BJ (cell line): ENCODE results near the gene RAB11FIP4. TPM values are rescaled to one million over a fixed set of nuclear protein-coding genes. Genes with fewer than 3 reads are reported as not detected.

Experiments used
- CTCF ChIA-PET: fragments of 350-600 bp; formaldehyde crosslinking; extraction: SDS; loops from one replicate; lab custom pipeline; 2021; ENCODE audit warnings: antibody characterized with exemption, inconsistent platforms; lab: Yijun Ruan, JAX
- POLR2A ChIA-PET: fragments of 300-600 bp; sonication (Branson Sonifier 250); formaldehyde crosslinking; extraction: SDS; loops from one replicate; lab custom pipeline; 2021; ENCODE audit warnings: antibody characterized with exemption; lab: Charles Lee
- DNase-seq: peaks from one replicate; pipeline ENCODE4 v3.0.0-alpha.2; 2011; ENCODE audit warnings: low read depth
- H3K27me3 ChIP-seq: 2 replicates; pipeline ENCODE4 v1.6.0; 2011; ENCODE audit warnings: low read length; ENCODE audit not compliant: control insufficient read depth, insufficient read depth
- H3K36me3 ChIP-seq: 2 replicates; pipeline ENCODE4 v1.5.1; 2011; ENCODE audit warnings: low read length; ENCODE audit not compliant: control insufficient read depth, insufficient read depth
- H3K4me3 ChIP-seq: 2 replicates; pipeline ENCODE4 v1.5.1; 2011; ENCODE audit warnings: low read depth, mild to moderate bottlenecking, control low read depth, low read length
- CTCF ChIP-seq: IDR thresholded peaks from 2 replicates; pipeline ENCODE4 v1.5.1; 2011; ENCODE audit warnings: low read depth, mild to moderate bottlenecking, control low read depth, inconsistent platforms, low read length, moderate library complexity; ENCODE audit not compliant: insufficient read depth
- polyA plus RNA-seq: library from polyadenylated mRNA; depleted of rRNA; stranded (reverse); fragments of >200 nt; gene quantifications from 2 replicates; pipeline ENCODE4 v1.2.3, GENCODE V29; 2011

The RAB11FIP4 gene
- polyA plus RNA-seq, 1 experiment, result 0.15 TPM

DNA sequence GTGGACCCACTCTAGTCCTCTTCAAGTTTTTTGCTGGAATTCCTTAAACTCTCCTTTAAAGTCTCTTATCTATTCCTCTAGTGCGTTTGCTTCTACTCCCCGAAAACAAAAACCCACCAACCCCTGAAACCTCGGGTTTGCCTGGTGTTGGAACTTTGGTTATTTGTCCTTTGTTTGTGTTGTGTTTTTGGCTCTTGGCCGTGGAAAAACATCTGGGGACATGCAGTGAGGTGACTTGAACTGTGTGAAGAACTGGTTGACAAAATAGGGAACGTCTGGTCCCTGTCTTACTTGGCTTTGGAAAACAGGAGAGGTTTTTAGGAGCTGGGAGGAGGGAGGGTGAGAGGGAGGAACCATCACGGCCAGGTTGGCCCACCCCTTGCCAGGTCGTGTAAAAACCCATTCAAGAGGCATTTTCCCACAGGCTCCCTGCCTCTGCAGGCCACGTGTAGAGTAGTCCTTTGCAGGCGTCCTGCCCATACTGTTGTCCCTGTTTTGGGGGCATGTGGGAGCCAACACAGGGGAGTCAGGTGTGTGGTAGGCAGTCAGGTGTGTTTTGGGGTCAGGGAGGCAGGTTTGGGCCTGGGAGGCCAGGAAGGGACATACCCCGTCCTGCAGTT is 169.3 kb downstream of the RAB11FIP4 start:
- peak overlapping the region; percentile 94 for H3K4me3 ChIP-seq

DNA sequence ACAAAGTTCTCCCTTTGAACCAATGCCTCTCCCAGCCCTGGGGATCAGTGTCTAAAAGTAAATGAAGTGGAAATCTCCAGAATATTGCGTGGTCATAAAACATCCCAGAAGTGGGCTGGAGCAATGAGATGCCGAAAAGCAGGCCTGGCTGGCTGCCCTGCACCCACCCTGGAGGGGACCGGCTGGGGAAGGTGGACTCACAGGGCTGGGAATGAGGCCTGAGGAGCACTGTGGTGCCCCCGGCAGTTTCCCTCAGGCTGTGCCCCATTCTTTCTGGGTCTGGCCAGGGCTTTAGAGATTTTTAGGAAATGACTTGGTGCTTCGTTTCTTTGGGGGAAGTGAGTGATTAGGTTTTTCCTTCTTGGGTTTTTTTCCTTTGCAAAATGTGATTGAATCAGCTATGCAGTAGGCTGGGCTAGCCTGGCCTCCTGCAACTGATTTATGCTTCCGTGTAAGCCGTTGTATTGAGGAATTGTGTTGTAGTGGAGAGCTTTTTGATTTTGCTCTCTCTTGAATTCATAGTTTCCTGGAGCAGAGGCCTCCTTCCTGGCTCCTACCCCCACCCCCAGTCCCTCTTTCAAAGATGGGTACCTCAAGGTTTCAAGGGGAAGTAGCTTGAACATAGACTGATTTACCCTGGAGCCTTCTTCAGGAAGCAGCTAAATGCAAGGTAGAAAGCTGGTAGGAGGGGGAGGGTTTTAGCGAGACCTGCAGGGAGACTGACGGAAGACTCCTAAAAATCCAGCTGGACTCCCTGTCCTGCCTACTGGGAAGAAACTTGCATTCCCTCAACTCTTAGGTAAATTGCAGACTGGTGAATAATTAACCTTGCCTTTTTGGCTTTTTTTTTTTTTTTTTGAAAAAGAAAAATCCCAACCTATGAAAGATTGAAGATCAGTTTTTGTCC is 170.2 kb downstream of the RAB11FIP4 start:
- peak overlapping the region; percentile 94 for H3K4me3 ChIP-seq
- ChIA-PET CTCF (interaction anchor here (0.6 to 11.1 kb wide), 5 partner anchors 12 to 281 kb away, joined by 3 to 172 read pairs (median 4); no protein-coding TSS in a partner anchor), POLR2A (no interaction called here)
- no peaks in the 10 kb centered on the region for H3K27me3 ChIP-seq
- H3K36me3 ChIP-seq, result peaks cover 7% of the 10 kb centered on the region
- DNase-seq, result no peak
- TF ChIP-seq CTCF, result no peak

More for the DNA sequence above, 169.3 kb downstream of the RAB11FIP4 start:
- Histone ChIP-seq H3K27me3 (no peaks in the 10 kb centered on the region), H3K36me3 (peaks cover 7% of the 10 kb centered on the region)
- TF ChIP-seq CTCF, result no peak
- CTCF ChIA-PET, result interaction anchor here (1.2 to 11.1 kb wide), 3 partner anchors 11 to 282 kb away, joined by 3 to 172 read pairs (median 9); no protein-coding TSS in a partner anchor
- no peak for DNase-seq
- POLR2A ChIA-PET, result interaction anchor here (0.5 kb wide), 1 partner anchor 128 kb away, joined by 9 read pairs; no protein-coding TSS in a partner anchor

DNA sequence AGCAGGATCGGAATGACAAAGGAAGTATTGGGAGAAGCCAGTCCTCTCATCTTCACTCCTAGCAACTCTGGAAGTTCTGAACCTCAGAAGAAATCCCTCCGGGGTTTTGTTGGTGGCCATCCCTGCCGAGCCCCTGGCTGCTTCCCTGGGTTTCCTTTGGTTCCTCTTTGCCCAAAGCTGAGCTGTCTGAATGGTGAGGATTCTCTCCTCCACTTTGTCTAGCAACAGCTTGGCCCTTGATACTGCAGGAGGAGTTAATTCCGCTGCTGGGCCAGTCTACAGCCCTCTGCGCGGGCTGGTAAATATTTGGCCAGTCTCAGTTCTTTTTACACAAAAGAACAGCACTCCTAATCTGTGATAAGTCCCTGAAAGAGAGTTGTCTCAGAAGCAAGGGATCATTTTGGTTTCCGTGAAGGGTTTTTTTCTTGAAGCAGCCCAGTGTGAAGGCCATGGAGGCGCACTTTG is 170.9 kb downstream of the RAB11FIP4 start:
- H3K4me3 ChIP-seq, result peak overlapping the region; percentile 94
- H3K36me3 ChIP-seq, result peaks cover 7% of the 10 kb centered on the region
- TF ChIP-seq CTCF, result no peak
- no peak for DNase-seq
- no peaks in the 10 kb centered on the region for H3K27me3 ChIP-seq
- POLR2A ChIA-PET, result no interaction called here
- CTCF ChIA-PET, result interaction anchor here (0.6 to 11.1 kb wide), 4 partner anchors 19 to 280 kb away, joined by 3 to 172 read pairs (median 4); no protein-coding TSS in a partner anchor

GRCh38 chr17:31564291-31564690 is 172.8 kb downstream of the RAB11FIP4 start:
- Histone ChIP-seq H3K27me3 (no peaks in the 10 kb centered on the region), H3K36me3 (peaks cover 9% of the 10 kb centered on the region), H3K4me3 (no peak overlapping the region)
- CTCF ChIA-PET, result interaction anchor here (1.0 kb wide), 1 partner anchor 278 kb away, joined by 6 read pairs; no protein-coding TSS in a partner anchor
- DNase-seq, result no peak
- POLR2A ChIA-PET, result interaction anchor here (0.6 kb wide), 1 partner anchor 41 kb away, joined by 3 read pairs; no protein-coding TSS in a partner anchor
- no peak for TF ChIP-seq CTCF

DNA sequence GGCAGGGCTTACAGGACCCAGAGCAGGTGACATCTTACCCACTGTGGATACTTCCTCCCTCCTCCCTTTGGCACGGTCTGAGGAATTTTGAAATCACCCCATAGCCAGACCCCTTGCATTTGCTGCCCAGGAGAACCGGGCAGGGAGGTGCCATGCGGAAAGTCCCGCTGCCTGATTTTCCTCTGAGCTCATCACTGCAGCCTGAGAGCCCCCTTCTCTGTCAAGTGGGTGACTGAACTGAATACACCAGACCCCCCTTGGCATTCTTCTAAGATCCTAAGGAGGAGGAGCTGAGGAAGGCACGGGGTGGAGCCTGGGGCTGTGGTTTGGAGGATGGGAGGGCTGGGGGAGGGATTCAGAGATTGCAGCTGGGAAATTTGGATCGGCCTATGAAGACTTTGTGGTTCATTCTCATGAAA is 173.4 kb downstream of the RAB11FIP4 start:
- CTCF ChIA-PET, result interaction anchor here (1.0 to 1.3 kb wide), 2 partner anchors 24 to 277 kb away, joined by 3 to 8 read pairs; no protein-coding TSS in a partner anchor
- Histone ChIP-seq H3K27me3 (no peaks in the 10 kb centered on the region), H3K36me3 (peaks cover 9% of the 10 kb centered on the region), H3K4me3 (no peak overlapping the region)
- TF ChIP-seq CTCF, result no peak
- POLR2A ChIA-PET, result interaction anchor here (0.7 kb wide), 1 partner anchor 129 kb away, joined by 3 read pairs; no protein-coding TSS in a partner anchor
- DNase-seq, result no peak
